ENCODE results near the gene ARID4B. TPM values are rescaled to one million over a fixed set of nuclear protein-coding genes. Genes with fewer than 3 reads are reported as not detected.

Gene ARID4B
- total and polyA plus RNA-seq, 2 of the 13 experiments (the other 11 are each of a cell fraction or from before 2014, with no cell fraction given), result 9.7 to 24.6 TPM

DNA sequence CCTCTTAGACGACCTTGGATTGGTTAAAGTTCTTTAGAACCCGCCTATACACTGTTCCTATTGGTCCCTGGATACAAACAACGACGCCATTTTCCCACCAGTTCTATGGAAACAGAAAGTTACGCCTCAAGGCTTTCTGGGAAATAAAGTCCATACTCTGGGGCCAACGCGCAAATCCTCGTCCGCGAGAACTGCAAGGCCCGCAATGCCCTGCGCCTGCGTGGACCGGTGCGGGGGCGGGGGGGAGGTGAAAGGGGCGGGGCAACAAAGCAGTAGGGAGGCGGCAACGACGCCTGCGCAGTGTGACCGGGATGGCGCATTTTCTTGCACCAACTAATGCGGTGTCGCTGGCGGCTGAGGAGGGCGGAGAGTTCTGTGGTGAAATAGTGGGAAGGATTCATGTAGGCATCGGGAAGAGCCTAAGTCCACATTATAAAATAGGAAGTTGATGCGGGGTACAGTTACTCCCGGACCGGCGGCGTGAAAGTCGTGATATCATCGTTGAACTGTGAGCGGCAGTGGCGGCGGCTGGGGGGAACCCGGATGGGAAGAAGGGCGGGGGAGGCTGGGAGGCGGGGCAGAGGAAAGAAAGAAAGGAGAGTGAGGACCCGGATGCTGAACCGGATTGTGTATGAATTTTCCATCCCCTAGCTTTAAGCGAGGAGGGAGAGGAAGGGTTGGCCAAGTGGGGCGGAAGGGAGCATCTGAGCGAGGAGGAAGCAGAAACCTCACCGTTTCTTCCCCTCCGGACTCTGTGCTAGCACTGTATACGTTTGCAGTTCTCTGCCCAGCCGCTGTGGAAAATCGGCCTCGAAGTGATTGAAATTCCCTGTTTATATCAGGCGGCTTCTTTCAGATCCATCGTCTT is 526 bp upstream of the ARID4B start, which contains the start of gene GGPS1 (continued):
- TF ChIP-seq ATF7-NPFF (CRISPR knock-in tag; IDR thresholded peaks at IDR 0.05; ENCODE audit: low read depth) (no peak), ZNF83 (CRISPR knock-in tag; IDR thresholded peaks at IDR 0.05; ENCODE audit: borderline replicate concordance) (no peak), ATM (IDR thresholded peaks at IDR 0.05; ENCODE audit: borderline replicate concordance) (no peak), TARDBP (CRISPR knock-in tag; IDR thresholded peaks at IDR 0.05) (no peak), ZNF543 (CRISPR knock-in tag; IDR thresholded peaks at IDR 0.05) (no peak), ZNF883 (CRISPR knock-in tag; IDR thresholded peaks at IDR 0.05; ENCODE audit: not compliant biosample characterization) (no peak), NPAS2 (CRISPR knock-in tag; IDR thresholded peaks at IDR 0.05; ENCODE audit: borderline replicate concordance) (no peak), ZFP62 (CRISPR knock-in tag; IDR thresholded peaks at IDR 0.05) (no peak), MXI1 (IDR thresholded peaks at IDR 0.05; ENCODE audit: borderline replicate concordance, low read depth, low read length) (no peak), NR2F6 (IDR thresholded peaks at IDR 0.05) (no peak), NR2F6 (CRISPR knock-in tag; IDR thresholded peaks at IDR 0.05) (0 out of 2 replicates have a peak, but pooled peaks have one; percentile 2), HMG20A (CRISPR knock-in tag; IDR thresholded peaks at IDR 0.05; ENCODE audit: borderline replicate concordance) (no peak), RBAK (CRISPR knock-in tag; IDR thresholded peaks at IDR 0.05) (no peak), MIER3 (CRISPR knock-in tag; IDR thresholded peaks at IDR 0.05; ENCODE audit: borderline replicate concordance) (no peak), NFYB (CRISPR knock-in tag; IDR thresholded peaks at IDR 0.05) (peak; percentile 78), NFATC3 (CRISPR knock-in tag; IDR thresholded peaks at IDR 0.05) (no peak), ELF1 (CRISPR knock-in tag; IDR thresholded peaks at IDR 0.05) (peak; percentile 28; the same call in 1 of the 2 replicates)
- TF ChIP-seq, protein P1, sequence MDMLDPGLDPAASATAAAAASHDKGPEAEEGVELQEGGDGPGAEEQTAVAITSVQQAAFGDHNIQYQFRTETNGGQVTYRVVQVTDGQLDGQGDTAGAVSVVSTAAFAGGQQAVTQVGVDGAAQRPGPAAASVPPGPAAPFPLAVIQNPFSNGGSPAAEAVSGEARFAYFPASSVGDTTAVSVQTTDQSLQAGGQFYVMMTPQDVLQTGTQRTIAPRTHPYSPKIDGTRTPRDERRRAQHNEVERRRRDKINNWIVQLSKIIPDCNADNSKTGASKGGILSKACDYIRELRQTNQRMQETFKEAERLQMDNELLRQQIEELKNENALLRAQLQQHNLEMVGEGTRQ (IDR thresholded peaks at IDR 0.05; ENCODE audit: low read depth, low read length), result no peak
- TF ChIP-seq, protein P1 (CRISPR knock-in tag; IDR thresholded peaks at IDR 0.05; ENCODE audit: borderline replicate concordance), result no peak
- TF ChIP-seq, protein P2, sequence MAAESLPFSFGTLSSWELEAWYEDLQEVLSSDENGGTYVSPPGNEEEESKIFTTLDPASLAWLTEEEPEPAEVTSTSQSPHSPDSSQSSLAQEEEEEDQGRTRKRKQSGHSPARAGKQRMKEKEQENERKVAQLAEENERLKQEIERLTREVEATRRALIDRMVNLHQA (CRISPR knock-in tag; IDR thresholded peaks at IDR 0.05), result no peak
- TF ChIP-seq, protein P3, sequence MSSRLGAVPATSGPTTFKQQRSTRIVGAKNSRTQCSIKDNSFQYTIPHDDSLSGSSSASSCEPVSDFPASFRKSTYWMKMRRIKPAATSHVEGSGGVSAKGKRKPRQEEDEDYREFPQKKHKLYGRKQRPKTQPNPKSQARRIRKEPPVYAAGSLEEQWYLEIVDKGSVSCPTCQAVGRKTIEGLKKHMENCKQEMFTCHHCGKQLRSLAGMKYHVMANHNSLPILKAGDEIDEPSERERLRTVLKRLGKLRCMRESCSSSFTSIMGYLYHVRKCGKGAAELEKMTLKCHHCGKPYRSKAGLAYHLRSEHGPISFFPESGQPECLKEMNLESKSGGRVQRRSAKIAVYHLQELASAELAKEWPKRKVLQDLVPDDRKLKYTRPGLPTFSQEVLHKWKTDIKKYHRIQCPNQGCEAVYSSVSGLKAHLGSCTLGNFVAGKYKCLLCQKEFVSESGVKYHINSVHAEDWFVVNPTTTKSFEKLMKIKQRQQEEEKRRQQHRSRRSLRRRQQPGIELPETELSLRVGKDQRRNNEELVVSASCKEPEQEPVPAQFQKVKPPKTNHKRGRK (CRISPR knock-in tag; IDR thresholded peaks at IDR 0.05), result no peak
- TF ChIP-seq, protein P4, sequence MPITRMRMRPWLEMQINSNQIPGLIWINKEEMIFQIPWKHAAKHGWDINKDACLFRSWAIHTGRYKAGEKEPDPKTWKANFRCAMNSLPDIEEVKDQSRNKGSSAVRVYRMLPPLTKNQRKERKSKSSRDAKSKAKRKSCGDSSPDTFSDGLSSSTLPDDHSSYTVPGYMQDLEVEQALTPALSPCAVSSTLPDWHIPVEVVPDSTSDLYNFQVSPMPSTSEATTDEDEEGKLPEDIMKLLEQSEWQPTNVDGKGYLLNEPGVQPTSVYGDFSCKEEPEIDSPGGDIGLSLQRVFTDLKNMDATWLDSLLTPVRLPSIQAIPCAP (CRISPR knock-in tag; IDR thresholded peaks at IDR 0.05; ENCODE audit: low read depth), result no peak

All from HepG2 (cell line).